Breast epithelium (tissue), 4 donors: Measurements from ENCODE around the gene GRB14. TPM values are rescaled to one million over a fixed set of nuclear protein-coding genes. Genes with fewer than 3 reads are reported as not detected.

Experiments used
- DNase-seq, 2 donors: peaks; one replicate each; pipeline ENCODE4 v3.0.0-alpha.2; 2019; ENCODE audit warnings: low spot score in 2 of 2
- H3K27ac ChIP-seq, 2 donors: fragments of 200-600 bp; sonication (generic) in 1 of 2; one replicate each; pipeline ENCODE4 v1.5.1; 2016 to 2019; ENCODE audit warnings: mild to moderate bottlenecking in 1 of 2
- H3K27me3 ChIP-seq, 2 donors: fragments of 200-600 bp; sonication (generic) in 1 of 2; one replicate each; pipeline versions ENCODE4 v1.5.1 to v1.6.0; 2017 to 2019; ENCODE audit warnings: control low read depth in 1 of 2, mild to moderate bottlenecking in 1 of 2
- H3K36me3 ChIP-seq: fragments of 200-600 bp; one replicate; pipeline ENCODE4 v1.5.1; 2019
- H3K4me1 ChIP-seq, 2 donors: fragments of 200-600 bp; sonication (generic); one replicate each; pipeline ENCODE4 v1.5.1; 2016 to 2019; ENCODE audit warnings: control low read depth in 1 of 2
- H3K4me3 ChIP-seq, 3 donors: fragments of 200-600 bp; sonication (generic); 1 replicate in 2 of 3; 2 replicates in 1 of 3; pipeline ENCODE4 v1.5.1; 2016 to 2019; ENCODE audit warnings: mild to moderate bottlenecking in 3 of 3, moderate library complexity in 2 of 3
- H3K9me3 ChIP-seq, 2 donors: fragments of 200-600 bp; sonication (generic) in 1 of 2; one replicate each; pipeline ENCODE4 v1.5.1; 2016 to 2019; ENCODE audit warnings: control low read depth in 1 of 2
- CTCF ChIP-seq, 3 donors: fragments of 450-650 bp; IDR thresholded peaks; one replicate each; pipeline ENCODE4 v1.5.1; 2016 to 2017; ENCODE audit warnings: antibody characterized with exemption in 3 of 3, mild to moderate bottlenecking in 3 of 3, moderate library complexity in 3 of 3
- POLR2A ChIP-seq: fragments of 450-650 bp; IDR thresholded peaks from one replicate; pipeline ENCODE4 v1.6.1; 2016; ENCODE audit warnings: antibody characterized with exemption, mild to moderate bottlenecking, moderate library complexity
- POLR2AphosphoS5 ChIP-seq, 3 donors: sonication (generic); formaldehyde crosslinking; IDR thresholded peaks; one replicate each; pipeline ENCODE4 v1.6.1; 2017; ENCODE audit warnings: antibody characterized with exemption in 3 of 3
- intact Hi-C: fragments of 100-400 bp; cut with DNase I; formaldehyde crosslinking; loops from one replicate; pipeline ENCODE4 v1.15.1; 2023; ENCODE audit warnings: low total_unique reads
- total RNA-seq, 3 donors: library from RNA; depleted of rRNA; stranded (reverse); fragments of >200 nt; gene quantifications; one replicate each; pipeline ENCODE4 v1.1.0, GENCODE V29; 2016

The GRB14 gene
- total RNA-seq, 3 donors from 2014 or later, result 2.5 to 13.1 (median 4.6) TPM

DNA sequence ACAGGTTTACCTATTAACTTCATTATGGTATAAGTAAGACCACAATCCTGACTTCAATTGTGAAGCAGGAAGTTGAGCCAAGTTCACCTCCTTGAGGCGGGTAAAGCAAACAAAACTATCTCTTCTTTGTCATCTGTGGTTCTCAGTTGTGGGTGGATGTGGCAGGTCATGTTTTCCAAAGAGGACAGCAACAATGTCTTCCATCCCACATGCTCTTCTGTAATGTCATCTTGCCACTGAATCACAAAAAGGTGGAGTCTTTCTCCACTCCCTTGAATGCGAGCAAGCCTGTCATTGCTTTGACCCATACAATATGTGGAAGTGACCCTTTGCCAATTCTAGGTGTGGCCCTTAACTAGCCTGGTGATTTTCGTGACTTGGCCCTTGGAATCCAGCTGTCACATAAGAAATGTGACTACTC, 98.7 kb downstream of the GRB14 start:
- intact Hi-C loops, result no loop called here

GRCh38 chr2:164515734-164516133, 105.5 kb downstream of the GRB14 start:
- TF ChIP-seq POLR2AphosphoS5 (IDR thresholded peaks at IDR 0.05), result no peak
- no peak for TF ChIP-seq CTCF (IDR thresholded peaks at IDR 0.05)
- TF ChIP-seq POLR2A, result no peak
- H3K36me3 ChIP-seq, result no peaks in the 10 kb centered on the region
- H3K9me3 ChIP-seq, result peaks cover 16 to 24% of the 10 kb centered on the region in 2 donors
- no peak overlapping the region for H3K27ac ChIP-seq
- intact Hi-C loops, result no loop called here
- H3K4me3 ChIP-seq, result no peak overlapping the region
- no peak for DNase-seq
- H3K4me1 ChIP-seq, result no peaks in the 10 kb centered on the region
- H3K27me3 ChIP-seq, result no peaks in the 10 kb centered on the region

More for the DNA sequence above, 98.7 kb downstream of the GRB14 start:
- Histone ChIP-seq H3K27me3 (no peaks in the 10 kb centered on the region), H3K9me3 (peaks cover 0 to 8% of the 10 kb centered on the region in 2 donors), H3K4me1 (no peaks in the 10 kb centered on the region), H3K4me3 (no peak overlapping the region), H3K27ac (no peak overlapping the region), H3K36me3 (no peaks in the 10 kb centered on the region)
- TF ChIP-seq POLR2AphosphoS5 (IDR thresholded peaks at IDR 0.05) (no peak), POLR2A (no peak), CTCF (IDR thresholded peaks at IDR 0.05) (no peak)
- no peak for DNase-seq

DNA sequence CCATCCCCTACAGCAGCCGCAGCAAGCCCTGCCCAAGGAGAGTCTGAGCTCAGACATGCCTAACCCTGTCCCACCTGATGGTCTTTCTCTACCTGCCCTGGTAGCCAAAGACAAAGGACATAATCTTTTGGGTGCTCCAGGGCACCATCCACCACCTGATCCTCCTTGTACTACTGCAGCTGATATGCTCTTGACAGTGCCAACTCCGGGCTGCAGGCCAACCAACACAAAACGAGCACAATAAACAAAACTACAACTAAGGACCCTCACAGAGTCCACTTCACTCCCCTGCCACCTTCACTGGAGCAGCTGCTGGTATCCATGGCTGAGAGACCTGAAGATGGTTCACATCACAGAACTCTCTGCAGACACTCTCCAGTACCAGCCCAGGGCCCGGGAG, 106.3 kb downstream of the GRB14 start:
- intact Hi-C loops, result no loop called here
- Histone ChIP-seq H3K4me1 (no peaks in the 10 kb centered on the region), H3K27ac (peak overlapping the region in 1 of 2 donors; percentile 76), H3K9me3 (peaks cover 16 to 24% of the 10 kb centered on the region in 2 donors), H3K27me3 (no peaks in the 10 kb centered on the region), H3K36me3 (no peaks in the 10 kb centered on the region), H3K4me3 (no peak overlapping the region)
- no peak for DNase-seq
- TF ChIP-seq POLR2AphosphoS5 (IDR thresholded peaks at IDR 0.05) (no peak), CTCF (IDR thresholded peaks at IDR 0.05) (no peak), POLR2A (no peak)

GRCh38 chr2:164514491-164514890, 106.8 kb downstream of the GRB14 start:
- DNase-seq, result peak; percentile 66 to 85
- Histone ChIP-seq H3K27ac (peak overlapping the region; percentile 41 to 76), H3K4me1 (no peaks in the 10 kb centered on the region), H3K27me3 (no peaks in the 10 kb centered on the region), H3K4me3 (no peak overlapping the region), H3K36me3 (no peaks in the 10 kb centered on the region), H3K9me3 (peaks cover 16 to 24% of the 10 kb centered on the region in 2 donors)
- TF ChIP-seq POLR2AphosphoS5 (IDR thresholded peaks at IDR 0.05) (peak in 1 of 3 donors; percentile 27), CTCF (IDR thresholded peaks at IDR 0.05) (no peak)
- intact Hi-C loops, result no loop called here

DNA sequence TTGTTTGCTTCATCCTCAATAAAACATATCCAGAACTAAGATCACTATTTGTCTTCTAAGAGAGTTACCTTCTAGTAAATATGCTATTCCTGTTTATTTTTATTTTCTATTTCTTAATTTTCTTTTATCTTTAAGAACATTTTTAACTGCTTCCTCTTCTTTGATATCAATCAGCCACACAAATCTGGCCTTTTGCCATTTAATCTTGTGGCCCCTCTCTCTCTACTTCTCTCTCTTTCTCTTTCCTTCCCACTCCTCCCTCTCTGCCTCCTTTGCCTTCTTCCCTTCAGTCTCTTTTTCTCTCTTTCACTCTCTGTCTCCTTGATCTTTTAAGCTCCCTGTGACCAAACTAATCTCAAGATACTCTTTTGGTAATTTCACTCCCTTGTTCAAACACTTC, 108.4 kb downstream of the GRB14 start:
- Histone ChIP-seq H3K9me3 (peaks cover 16 to 17% of the 10 kb centered on the region in 2 donors), H3K4me3 (no peak overlapping the region), H3K27ac (no peak overlapping the region), H3K4me1 (no peaks in the 10 kb centered on the region), H3K36me3 (no peaks in the 10 kb centered on the region), H3K27me3 (no peaks in the 10 kb centered on the region)
- DNase-seq, result no peak
- TF ChIP-seq CTCF (IDR thresholded peaks at IDR 0.05), result no peak
- TF ChIP-seq POLR2AphosphoS5 (IDR thresholded peaks at IDR 0.05), result no peak
- TF ChIP-seq POLR2A, result no peak
- intact Hi-C loops, result no loop called here
